ENCODE results near the gene ACSM4. TPM values are rescaled to one million over a fixed set of nuclear protein-coding genes. Genes with fewer than 3 reads are reported as not detected.

Gene ACSM4
- total RNA-seq, 1 donor from 2014 or later, result not detected

DNA sequence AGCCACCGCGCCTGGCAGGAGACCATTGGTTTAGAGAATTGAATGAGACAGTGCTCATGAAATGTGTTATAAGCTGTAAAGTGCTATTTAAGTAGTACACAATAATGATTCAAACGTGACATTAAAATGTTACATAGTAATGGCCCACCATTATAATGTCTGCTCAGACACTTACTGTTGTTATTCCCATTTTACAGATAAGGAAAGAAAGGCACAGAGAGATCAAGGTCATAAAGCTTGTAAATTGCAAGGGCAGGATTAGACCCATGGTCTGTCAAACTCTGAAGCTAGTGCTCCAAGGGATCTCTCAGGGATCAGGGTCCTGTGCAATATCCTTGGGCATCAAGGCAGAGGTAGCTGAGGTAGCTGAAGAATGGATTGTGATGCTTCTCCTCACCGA lies 6.2 kb downstream of the ACSM4 start:
- FAIRE-seq (no peak), DNase-seq (ENCODE audit: low read depth) (no peak)
- H3K27me3 Mint-ChIP-seq (ENCODE audit: low read depth, unreplicated experiment), result peaks cover 9% of the 10 kb centered on the region
- no peaks in the 10 kb centered on the region for H3K4me1 Mint-ChIP-seq (ENCODE audit: low read depth, unreplicated experiment)
- Histone ChIP-seq H3K4me1 (ENCODE audit: insufficient read depth, low read length) (no peaks in the 10 kb centered on the region), H3K79me2 (ENCODE audit: insufficient read depth, low read length) (no peaks in the 10 kb centered on the region), H3K27me3 (ENCODE audit: insufficient read depth, low read length) (no peaks in the 10 kb centered on the region), H4K20me1 (ENCODE audit: insufficient read depth, low read length) (no peaks in the 10 kb centered on the region), H3K9ac (ENCODE audit: low read length) (no peak overlapping the region), H3K27ac (ENCODE audit: low read depth, low read length) (no peak overlapping the region), H2AFZ (ENCODE audit: low read depth, low read length) (no peak overlapping the region), H3K4me2 (ENCODE audit: low read length) (no peak overlapping the region), H3K36me3 (ENCODE audit: insufficient read depth, low read length) (no peaks in the 10 kb centered on the region), H3K4me3 (ENCODE audit: insufficient read depth, low read depth, low read length) (no peak overlapping the region), H3K9me3 (ENCODE audit: insufficient read depth, low read depth, low read length) (no peaks in the 10 kb centered on the region)
- TF ChIP-seq EZH2 (IDR thresholded peaks at IDR 0.05; ENCODE audit: insufficient read depth, low read length), result no peak
- TF ChIP-seq, protein P1, sequence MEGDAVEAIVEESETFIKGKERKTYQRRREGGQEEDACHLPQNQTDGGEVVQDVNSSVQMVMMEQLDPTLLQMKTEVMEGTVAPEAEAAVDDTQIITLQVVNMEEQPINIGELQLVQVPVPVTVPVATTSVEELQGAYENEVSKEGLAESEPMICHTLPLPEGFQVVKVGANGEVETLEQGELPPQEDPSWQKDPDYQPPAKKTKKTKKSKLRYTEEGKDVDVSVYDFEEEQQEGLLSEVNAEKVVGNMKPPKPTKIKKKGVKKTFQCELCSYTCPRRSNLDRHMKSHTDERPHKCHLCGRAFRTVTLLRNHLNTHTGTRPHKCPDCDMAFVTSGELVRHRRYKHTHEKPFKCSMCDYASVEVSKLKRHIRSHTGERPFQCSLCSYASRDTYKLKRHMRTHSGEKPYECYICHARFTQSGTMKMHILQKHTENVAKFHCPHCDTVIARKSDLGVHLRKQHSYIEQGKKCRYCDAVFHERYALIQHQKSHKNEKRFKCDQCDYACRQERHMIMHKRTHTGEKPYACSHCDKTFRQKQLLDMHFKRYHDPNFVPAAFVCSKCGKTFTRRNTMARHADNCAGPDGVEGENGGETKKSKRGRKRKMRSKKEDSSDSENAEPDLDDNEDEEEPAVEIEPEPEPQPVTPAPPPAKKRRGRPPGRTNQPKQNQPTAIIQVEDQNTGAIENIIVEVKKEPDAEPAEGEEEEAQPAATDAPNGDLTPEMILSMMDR (IDR thresholded peaks at IDR 0.05; ENCODE audit: insufficient read depth, low read depth, low read length), result no peak
- H3K9me3 Mint-ChIP-seq (ENCODE audit: unreplicated experiment), result no peaks in the 10 kb centered on the region
- no peak overlapping the region for H3K27ac Mint-ChIP-seq (ENCODE audit: unreplicated experiment)
- no peaks in the 10 kb centered on the region for H3K36me3 Mint-ChIP-seq (ENCODE audit: low read depth, unreplicated experiment)
- no peak overlapping the region for H3K4me3 Mint-ChIP-seq (ENCODE audit: unreplicated experiment)

DNA sequence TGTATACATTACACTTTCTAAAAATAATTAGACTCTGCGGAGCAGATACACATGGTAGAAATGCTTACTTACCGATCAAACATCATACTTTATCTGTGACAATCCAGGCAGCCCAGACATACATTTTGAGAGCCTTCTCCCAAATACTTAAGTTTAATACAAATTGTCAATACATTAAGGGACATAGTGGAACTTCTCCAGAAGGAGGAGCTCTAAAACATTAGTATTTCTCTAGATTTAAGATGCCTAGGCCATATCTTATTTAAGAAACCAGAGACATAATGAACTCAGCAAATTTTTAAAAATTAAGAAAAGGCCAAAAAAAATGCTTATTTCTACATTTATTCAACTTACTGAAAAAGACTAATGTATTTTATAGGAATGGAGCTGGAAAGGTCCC lies 16.1 kb downstream of the ACSM4 start:
- Histone ChIP-seq H3K27me3 (ENCODE audit: insufficient read depth, low read length) (no peaks in the 10 kb centered on the region), H3K79me2 (ENCODE audit: insufficient read depth, low read length) (no peaks in the 10 kb centered on the region), H3K27ac (ENCODE audit: low read depth, low read length) (no peak overlapping the region), H3K4me3 (ENCODE audit: insufficient read depth, low read depth, low read length) (no peak overlapping the region), H4K20me1 (ENCODE audit: insufficient read depth, low read length) (no peaks in the 10 kb centered on the region), H2AFZ (ENCODE audit: low read depth, low read length) (no peak overlapping the region), H3K4me1 (ENCODE audit: insufficient read depth, low read length) (no peaks in the 10 kb centered on the region), H3K36me3 (ENCODE audit: insufficient read depth, low read length) (no peaks in the 10 kb centered on the region), H3K9ac (ENCODE audit: low read length) (no peak overlapping the region), H3K9me3 (ENCODE audit: insufficient read depth, low read depth, low read length) (no peaks in the 10 kb centered on the region), H3K4me2 (ENCODE audit: low read length) (no peak overlapping the region)
- Mint-ChIP-seq H3K27me3 (ENCODE audit: low read depth, unreplicated experiment) (peaks cover 4% of the 10 kb centered on the region), H3K36me3 (ENCODE audit: low read depth, unreplicated experiment) (no peaks in the 10 kb centered on the region), H3K27ac (ENCODE audit: unreplicated experiment) (no peak overlapping the region), H3K4me3 (ENCODE audit: unreplicated experiment) (no peak overlapping the region), H3K4me1 (ENCODE audit: low read depth, unreplicated experiment) (no peaks in the 10 kb centered on the region), H3K9me3 (ENCODE audit: unreplicated experiment) (peaks cover 4% of the 10 kb centered on the region)
- TF ChIP-seq, protein P1 (IDR thresholded peaks at IDR 0.05; ENCODE audit: insufficient read depth, low read depth, low read length), result no peak
- TF ChIP-seq EZH2 (IDR thresholded peaks at IDR 0.05; ENCODE audit: insufficient read depth, low read length), result no peak
- DNase-seq (ENCODE audit: low read depth) (no peak), FAIRE-seq (no peak)

DNA sequence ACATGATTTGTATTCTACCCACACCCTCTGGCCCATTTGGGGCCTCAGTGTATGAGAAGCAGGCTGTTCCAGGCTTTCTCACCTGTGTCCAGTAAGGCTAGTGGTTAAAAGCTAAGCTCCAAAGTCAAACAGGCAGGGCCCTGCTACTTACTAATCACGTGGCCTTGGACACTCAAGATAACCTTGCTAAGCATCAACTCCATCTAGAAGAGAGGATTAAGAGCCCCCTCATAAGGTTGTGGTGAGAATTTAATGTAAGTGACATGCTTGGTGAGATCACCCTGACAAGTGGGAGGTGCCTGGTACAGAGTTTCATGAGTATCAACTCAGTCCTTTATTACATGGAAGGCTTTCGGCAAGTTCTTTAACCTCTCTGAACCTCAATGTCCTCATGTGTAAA lies 17.8 kb downstream of the ACSM4 start:
- Histone ChIP-seq H3K36me3 (ENCODE audit: insufficient read depth, low read length) (no peaks in the 10 kb centered on the region), H2AFZ (ENCODE audit: low read depth, low read length) (no peak overlapping the region), H3K9me3 (ENCODE audit: insufficient read depth, low read depth, low read length) (no peaks in the 10 kb centered on the region), H4K20me1 (ENCODE audit: insufficient read depth, low read length) (no peaks in the 10 kb centered on the region), H3K79me2 (ENCODE audit: insufficient read depth, low read length) (no peaks in the 10 kb centered on the region), H3K4me1 (ENCODE audit: insufficient read depth, low read length) (no peaks in the 10 kb centered on the region), H3K9ac (ENCODE audit: low read length) (no peak overlapping the region), H3K4me3 (ENCODE audit: insufficient read depth, low read depth, low read length) (no peak overlapping the region), H3K27me3 (ENCODE audit: insufficient read depth, low read length) (no peaks in the 10 kb centered on the region), H3K27ac (ENCODE audit: low read depth, low read length) (no peak overlapping the region), H3K4me2 (ENCODE audit: low read length) (no peak overlapping the region)
- Mint-ChIP-seq H3K27ac (ENCODE audit: unreplicated experiment) (no peak overlapping the region), H3K9me3 (ENCODE audit: unreplicated experiment) (peaks cover 6% of the 10 kb centered on the region), H3K4me3 (ENCODE audit: unreplicated experiment) (no peak overlapping the region), H3K4me1 (ENCODE audit: low read depth, unreplicated experiment) (no peaks in the 10 kb centered on the region), H3K27me3 (ENCODE audit: low read depth, unreplicated experiment) (peaks cover 7% of the 10 kb centered on the region), H3K36me3 (ENCODE audit: low read depth, unreplicated experiment) (no peaks in the 10 kb centered on the region)
- DNase-seq (ENCODE audit: low read depth) (no peak), FAIRE-seq (no peak)
- TF ChIP-seq EZH2 (IDR thresholded peaks at IDR 0.05; ENCODE audit: insufficient read depth, low read length), result no peak
- TF ChIP-seq, protein P1 (IDR thresholded peaks at IDR 0.05; ENCODE audit: insufficient read depth, low read depth, low read length), result no peak

All from astrocyte (in vitro differentiated cells and primary cell).